ENCODE data around the gene IFNK.
"Not testable (repeated sequence)": the region's sequence is repeated elsewhere in the genome, so short reads cannot be mapped to it uniquely, and the experiment has no call there.

The IFNK gene, protein sequence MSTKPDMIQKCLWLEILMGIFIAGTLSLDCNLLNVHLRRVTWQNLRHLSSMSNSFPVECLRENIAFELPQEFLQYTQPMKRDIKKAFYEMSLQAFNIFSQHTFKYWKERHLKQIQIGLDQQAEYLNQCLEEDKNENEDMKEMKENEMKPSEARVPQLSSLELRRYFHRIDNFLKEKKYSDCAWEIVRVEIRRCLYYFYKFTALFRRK

DNA sequence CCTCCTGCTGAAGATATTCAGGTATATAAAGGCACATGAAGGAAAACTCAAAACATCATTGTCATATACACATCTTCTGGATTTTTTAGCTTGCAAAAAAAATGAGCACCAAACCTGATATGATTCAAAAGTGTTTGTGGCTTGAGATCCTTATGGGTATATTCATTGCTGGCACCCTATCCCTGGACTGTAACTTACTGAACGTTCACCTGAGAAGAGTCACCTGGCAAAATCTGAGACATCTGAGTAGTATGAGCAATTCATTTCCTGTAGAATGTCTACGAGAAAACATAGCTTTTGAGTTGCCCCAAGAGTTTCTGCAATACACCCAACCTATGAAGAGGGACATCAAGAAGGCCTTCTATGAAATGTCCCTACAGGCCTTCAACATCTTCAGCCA lies at the start of gene IFNK:
Gene IFNK (plus strand): TSS at position 55 of the 400 bp plus-strand sequence. CDS start 47 bp downstream, at position 102.
- DNase-seq, result no peak

DNA sequence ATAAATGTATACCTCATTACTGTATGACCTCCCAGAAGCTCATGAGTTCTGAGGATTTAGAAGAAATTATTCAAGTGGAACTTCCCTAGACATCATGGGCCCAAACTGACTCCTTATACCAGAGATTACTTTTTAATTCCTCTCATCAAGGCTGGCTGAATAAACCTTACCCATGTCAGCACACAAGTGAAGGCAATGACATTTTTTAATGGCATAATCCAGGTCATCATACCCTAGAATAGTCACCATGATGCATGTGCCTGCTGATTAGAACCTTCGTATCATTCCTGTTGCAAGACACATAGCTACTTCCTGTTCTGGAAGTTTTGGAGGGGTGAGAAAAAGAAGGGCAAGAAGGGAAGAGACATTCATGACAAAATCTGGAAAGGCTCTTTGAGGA lies 49.8 kb upstream of the IFNK start:
- no peak for DNase-seq

DNA sequence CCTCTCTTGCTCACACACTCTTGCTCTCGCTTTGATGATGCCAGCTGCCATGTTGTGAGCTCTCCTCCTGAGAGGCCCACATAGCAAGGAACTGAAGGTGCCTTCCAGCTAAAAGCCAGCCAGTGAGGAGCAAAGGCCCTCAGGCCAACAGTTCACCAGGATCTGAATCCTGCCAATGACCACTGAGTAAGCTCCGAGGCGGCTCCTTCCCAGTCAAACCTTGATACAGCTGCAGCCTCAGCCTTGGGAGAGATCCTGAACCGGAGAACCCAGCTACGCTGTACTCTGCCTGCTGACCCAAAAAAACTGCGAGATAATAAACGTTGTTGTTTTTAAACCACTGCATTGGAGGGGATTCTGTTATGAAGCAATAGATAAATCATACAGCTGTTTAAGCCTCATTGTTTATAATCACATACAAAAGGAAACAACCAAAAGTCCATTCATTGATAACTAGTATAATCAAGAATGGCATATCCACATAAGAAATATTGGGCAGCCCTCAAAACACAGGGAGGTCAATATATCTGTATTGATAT lies 49.0 kb upstream of the IFNK start:
- DNase-seq, result no peak

DNA sequence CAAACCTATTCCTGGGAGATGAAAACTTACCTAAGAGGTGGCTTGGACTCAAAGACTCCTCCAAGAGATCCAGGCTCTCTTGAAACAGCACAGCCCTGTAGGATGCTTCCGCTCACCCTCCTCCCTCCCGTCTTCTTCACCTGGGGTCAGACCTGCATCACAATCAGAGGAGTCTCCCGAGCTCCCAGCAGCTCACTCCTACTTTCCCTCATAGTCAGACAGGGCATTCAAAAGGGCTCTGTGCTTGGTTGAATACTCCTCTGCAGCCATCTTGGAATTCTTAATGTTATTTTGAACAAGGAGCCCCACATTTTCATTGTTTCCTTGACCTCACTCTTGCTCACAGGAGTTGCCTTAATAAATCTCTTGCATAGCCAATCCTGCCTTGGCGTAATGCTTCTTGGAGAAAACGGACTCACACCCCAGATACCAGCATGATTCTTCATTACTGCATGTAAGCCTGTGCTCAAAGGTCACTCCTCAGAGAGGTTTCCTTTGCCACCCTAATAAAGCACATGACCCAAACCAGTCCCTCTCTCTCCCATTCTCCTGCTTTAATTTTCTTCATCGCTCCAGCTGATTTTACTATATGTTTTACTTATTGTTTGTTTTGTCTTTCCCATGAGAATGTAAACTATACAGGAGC lies 47.1 kb upstream of the IFNK start:
- no peak for DNase-seq

DNA sequence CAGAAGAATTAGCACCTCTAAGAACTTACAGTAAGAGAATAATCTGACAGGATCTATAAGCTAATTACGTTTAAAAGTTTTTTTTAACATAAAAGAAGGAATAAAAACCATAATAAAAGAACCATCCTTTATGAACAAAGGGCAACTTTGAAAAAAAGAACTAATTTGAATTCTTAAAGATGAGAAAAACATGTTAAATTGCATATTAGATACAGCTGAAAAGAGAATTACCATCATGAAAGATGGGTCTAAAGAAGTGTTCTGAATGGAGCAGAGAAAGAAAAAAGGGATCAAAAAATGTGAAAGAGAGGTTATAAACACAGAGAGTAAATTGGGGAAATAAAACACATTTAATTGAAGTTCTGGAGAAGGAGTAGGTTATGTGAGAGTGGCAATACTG lies 45.8 kb upstream of the IFNK start:
- no peak for DNase-seq

DNA sequence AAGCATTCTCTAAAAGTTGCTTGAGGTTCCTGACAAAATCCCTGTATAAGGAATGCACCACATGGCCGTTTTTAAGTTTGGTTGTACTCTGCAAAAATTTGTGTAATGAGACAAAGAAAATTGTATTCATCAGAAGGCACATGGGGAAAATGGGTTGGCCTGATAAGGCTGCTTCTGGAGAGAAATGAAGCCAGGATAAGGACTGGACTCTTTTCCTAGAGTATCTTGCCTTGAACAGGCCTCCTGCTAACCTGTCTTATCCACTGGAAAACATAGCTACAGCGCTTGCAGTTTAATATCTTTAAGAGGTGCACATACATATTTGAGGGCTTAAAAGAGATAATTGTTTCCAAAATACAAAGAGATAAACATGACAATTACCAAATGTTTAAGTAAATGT lies 41.4 kb upstream of the IFNK start:
- DNase-seq, result no peak

DNA sequence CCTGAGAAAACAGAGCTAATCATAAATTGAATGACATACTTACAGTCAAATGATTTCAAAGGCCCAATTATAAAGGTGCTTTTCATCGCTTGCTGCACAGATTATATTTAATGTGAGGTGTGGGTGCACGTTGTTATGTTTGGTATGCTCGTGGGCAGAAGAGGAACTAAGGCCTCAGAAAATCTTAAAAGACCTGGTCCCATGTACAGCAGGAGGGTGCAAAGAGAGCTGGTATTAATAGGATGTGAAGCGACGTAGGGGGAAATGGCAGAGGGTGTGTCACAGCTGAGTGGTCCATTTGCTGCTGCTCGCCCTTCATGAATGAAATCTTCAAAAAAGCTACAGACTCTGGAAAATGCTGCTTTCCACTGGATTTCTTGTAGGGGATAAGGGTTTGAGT lies 40.5 kb upstream of the IFNK start:
- peak in 6 of 56 donors; percentile 9 to 41 (median 13) for DNase-seq

DNA sequence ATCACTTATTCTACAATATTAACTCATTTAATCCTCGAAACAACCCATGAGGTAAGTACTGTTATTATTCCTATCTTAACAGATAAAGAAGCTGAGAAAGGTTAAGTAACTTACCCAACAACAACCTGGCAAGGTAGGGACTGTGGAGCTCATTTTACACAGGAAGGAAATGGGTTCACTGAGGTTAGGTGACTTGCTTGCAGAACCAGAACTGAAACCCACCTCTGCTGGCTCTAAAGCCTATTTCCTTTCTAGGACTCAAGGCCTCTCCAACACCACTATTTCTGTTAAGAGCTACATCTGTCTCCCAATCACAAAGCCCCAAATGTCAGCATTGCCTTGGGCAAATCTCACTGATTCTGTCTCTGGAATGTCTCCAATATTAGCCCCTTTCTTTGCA lies 38.9 kb upstream of the IFNK start:
- no peak for DNase-seq

DNA sequence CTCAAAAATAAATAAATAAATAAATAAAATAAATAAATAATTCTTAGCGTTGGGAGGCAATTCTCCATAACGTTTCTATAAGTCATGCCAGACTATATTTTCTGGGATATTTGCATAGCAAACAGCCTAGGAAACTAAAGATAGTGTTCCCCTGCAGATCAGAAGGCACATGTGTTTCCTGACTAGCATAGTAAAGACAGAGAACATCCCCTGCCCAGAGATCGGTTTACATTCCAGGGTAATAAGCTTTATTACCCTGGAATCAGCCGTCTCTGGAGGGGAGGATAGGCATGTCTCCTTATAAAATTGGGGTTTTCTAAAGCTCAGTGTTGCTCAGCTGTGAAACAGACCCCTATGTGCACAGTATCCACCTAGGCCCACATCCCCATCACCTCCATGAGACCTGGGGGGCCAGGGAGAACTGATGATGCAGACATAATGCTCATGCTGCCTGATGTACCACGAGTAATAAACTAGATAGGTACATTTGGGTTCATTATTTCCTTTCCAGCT lies 36.9 kb upstream of the IFNK start:
- no peak for DNase-seq

DNA sequence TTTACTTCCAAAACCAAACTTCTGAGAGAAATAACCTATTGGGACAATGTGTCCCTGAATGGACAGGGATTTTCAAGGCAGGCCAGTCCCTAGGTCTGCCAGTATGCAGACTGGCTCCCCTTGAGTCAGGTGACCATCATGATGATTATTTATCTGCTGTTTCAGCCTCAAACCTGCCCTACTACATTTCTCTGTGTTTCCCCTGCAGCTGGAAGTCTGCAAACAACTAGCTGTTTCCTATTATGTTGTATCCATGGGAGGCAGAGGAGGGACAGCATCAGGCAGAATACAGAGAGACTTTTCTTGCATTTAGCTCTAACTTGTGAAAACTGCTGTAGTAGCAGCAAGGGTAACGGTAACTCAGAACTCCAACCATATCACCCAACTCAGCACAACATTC lies 36.2 kb upstream of the IFNK start:
- no peak for DNase-seq

DNA sequence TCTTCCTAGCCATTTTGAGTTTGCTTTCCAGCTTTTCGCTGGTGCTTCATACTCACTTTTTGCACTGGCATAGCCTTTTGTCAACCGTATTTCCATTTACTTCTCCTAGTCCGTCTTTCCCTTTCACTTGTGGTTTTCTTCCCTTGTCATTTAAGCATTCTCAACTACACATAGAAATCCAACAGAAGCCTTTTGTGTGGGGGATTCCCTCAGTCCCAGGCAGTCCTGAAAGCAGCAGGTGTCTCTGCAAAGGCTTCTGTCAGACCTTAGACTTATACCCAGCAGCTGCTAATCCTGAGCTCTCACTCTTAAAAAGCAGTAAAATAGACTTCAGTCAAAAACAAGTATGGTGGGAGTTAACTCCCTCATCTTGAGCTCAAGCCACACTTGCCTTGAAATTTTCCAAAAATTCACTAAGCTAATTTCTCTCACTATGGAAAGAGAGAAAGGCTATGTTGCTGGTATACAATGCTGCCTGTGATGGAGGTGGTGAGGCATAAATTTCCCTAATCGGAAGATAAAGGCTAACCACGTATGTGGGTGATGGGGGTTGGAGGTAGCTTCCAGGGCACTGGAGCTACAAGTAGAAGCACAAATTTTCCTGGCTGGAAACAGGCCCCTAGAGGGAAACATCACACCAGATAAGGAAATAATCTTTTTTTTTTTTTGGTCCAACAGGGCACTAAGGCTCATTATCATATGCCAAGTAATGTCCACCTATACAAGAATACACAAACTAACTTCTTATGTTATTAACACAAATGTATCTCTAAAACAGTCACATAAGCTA lies 34.8 kb upstream of the IFNK start:
- DNase-seq, result no peak

DNA sequence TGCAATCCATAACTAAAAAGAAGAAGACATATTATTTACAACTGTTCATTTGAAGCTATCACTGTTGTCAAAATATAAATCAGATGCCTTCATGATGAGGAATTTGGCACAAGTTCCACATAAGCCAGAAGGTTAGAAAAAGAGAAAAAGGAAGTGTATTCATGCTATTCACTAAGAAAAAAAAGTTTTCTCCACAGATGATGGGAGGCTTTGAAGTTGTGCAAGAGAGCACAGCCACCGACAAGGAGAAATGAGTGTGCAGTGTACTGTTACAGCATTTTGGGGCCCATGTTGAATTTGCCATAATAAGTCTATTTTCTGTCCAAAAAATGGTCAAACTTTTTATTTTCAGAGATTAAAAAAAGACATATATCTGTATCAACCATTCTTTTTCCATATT lies 32.9 kb upstream of the IFNK start:
- no peak for DNase-seq

DNA sequence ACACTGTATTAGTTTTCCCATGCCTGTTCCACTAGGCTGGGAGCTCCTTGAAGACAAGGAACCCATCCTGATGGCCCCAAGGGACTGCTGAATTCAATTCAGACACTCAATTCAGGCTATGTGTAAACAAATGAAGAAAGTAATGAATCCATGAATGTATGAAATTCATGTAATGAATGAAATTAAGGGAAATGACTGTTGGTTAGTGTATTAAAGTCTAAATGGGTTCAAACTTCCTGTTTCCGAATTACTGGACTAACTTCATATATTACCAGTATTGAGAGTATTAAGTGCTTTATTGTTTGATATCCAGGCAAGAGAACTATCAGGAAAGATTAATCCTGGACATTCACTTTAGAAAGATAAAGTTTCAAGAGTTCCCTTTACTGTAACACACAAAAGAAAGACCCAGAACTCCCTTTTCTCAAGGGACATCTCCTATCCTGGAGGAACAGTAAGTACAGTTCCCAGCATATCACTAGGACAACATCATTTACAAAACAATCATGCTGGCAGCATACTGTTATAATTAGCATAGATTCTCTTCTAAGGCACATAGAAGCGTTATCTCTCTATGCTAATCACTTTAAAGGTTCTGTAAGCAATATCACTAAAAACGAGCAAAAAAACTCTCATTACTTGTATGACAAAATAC lies 28.5 kb upstream of the IFNK start:
- DNase-seq, result no peak

DNA sequence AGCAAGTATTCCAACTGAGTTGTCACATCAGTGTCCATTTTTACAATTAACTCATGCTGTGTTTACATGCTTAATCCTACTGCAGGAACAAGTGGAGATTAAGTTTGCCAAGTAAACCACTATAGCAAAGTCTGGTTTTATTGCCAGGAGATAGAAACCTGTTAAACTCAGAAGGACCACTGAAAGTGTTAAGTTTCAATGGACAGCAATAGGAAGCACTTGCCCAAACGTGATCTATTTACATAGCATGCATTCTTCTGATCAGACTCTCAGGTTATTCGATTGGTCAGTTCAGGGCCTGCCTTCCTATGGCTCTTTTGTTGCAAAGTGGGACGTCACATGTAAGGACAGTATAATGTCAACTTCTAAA lies 28.0 kb upstream of the IFNK start:
- no peak for DNase-seq

DNA sequence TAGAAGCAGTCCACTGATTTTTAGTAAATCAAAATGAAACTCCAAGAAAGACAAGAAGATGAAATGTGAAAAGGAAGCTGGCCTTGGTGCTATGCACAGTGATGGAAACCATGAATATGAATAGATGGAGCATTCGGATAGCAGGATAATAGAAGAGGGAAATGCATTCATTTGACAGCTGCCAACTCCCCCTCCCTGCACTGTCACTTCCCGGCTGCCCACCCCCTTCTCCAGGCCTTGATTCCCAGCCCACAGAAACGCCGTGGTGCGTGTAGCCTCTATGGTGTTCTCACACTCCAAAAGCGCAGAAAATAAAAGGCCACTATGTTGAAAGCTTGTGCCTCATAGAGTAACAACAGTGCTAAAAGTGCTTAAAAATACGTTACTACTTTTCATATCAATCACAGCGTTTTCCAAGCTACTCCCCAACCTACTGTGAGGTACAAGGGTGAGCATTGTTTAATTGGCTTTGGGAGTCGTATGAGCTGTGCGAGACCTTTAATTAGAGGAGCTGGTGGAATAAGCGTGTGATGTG lies 26.1 kb upstream of the IFNK start:
- peak in 44 of 56 donors; percentile 5 to 71 (median 46) for DNase-seq

DNA sequence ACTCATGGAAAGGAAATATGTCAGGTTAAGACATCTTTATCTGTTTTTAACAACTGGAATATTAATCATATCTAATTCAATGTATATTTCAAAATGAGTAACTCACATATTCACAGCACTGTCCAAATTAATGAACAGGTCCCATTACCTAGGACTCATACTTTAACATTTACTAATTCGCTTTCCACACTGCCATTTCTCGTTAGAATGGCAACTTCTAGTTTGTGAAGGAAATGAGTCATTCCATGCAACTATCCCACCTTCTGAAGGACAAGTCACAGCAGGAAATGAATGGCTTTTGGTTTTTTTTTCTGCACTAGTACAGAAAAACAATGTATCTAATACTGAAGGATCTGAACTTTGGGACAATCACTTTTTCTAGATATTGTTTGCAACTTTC lies 24.6 kb upstream of the IFNK start:
- DNase-seq, result no peak

DNA sequence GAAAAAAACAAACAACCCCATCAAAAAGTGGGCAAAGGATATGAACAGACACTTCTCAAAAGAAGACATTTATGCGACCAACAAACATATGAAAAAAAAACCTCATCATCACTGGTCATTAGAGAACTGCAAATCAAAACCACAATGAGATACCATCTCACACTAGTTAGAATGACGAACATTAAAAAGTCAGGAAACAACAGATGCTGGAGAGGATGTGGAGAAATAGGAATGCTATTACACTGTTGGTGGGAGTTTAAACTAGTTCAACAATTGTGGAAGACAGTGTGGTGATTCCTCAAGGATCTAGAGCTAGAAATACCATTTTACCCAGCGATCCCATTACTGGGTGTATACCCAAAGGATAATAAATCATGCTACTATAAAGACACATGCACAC lies 23.2 kb upstream of the IFNK start:
- not testable (repeated sequence) for DNase-seq

DNA sequence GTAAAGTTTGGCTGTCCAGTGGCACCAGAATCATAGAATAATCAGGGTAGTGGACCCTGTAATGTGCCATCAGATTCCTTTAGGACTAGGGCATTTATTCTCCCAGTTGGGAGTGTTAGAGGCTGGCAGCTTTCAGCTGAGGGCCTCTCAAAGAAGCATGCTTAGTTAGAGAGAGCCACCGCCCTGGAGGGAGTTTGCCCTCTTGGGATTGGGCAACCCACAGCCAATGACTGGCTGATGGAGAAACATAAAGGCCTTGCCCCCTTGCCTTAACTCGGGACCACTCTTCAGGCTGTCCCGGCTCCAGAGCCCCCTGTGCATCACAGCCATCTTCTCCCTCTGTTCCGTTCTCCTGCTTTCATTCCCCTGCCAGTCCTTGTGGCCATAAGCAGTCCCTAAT lies 20.5 kb upstream of the IFNK start:
- DNase-seq, result no peak

DNA sequence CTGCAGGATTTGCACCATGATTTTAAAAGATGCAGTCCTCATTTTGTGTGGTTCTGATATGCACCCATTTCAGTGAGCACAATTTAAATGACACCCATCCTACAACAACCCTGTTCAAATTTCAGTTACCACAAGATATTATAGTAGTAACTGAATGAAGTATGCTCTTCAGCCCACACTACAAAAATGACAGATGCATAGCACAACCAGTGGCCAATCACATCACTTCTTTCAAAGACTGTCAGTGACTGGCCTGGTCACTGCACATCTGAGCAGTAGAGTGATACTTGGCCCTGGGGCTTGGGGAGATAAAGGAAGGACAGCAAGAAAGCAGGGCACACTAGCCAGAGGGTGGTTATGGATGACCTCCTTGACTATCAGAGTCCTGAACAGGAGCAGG lies 19.8 kb upstream of the IFNK start:
- no peak for DNase-seq

DNA sequence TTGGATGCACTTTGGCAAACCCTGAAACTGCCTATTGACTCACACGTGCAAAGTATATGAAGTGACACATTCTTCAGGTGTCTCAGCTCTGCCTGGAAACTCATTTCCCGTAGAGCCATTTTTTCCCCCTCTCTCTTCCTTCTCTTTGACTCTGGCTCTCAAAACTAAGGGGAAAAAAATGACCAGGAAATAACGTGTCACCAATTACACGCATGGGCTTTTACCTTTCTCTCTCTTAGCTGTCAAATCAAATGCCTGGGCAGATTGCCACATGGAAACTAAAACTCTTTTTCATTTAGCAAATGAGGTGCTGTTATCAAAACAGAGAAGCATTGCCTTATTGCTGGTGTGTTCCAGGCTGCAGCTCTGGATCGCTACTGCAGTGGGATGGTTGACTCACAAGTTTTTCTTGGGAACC lies 18.3 kb upstream of the IFNK start:
- DNase-seq, result no peak

DNA sequence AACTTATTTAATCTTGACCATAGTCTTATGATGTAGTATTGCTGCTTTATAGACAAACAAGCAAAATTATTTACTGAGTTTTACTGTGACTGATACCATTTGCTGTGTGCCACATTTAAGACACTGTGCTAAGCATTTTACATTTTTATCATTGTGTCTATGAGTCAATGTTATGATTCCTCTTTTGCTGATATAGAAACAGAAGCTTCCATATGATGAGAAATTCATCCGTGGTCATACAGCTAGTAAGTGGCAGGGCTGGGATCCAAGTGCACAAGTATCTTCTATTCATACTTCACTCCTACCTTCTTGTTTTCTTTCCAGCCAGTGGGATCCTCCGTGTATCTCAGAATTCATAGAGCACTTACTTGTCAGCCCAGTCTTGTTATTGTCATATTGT lies 17.1 kb upstream of the IFNK start:
- DNase-seq, result no peak

DNA sequence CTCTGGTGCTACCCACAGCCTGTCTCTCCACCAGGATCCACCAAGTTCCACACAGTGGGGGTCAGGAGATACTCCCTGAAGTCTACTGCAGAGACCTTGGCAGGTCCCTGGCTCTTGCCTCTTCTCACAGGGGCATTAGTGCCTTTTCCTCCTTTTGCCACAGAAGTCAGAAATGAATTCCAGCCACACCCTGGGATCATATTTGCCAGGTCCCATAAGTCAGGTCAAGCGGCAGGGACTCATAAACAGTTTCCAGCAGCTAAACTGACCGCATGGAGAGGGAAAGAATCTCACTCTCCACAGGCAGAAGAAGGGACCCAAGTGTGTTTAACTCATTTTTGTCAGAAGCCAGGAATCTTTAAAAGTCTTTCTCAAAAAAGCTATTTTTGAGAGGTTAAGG lies 13.3 kb upstream of the IFNK start:
- DNase-seq, result no peak
